GM19452 (cell line): Measurements from ENCODE around the gene RNF38.
A peak's percentile ranks its signal among the peaks of the same experiment; 100 is the strongest.
"Not testable (repeated sequence)": the region's sequence is repeated elsewhere in the genome, so short reads cannot be mapped to it uniquely, and the experiment has no call there.

ENCODE experiments used
- ATAC-seq: cut with Tn5 transposase; IDR thresholded peaks from one replicate; pipeline ENCODE4 v1.9.1; 2021; ENCODE audit not compliant: unreplicated experiment

The RNF38 gene

GRCh38 chr9:36407122-36407723, 7.2 kb upstream of the RNF38 start:
- ATAC-seq: peak; percentile 58

- no peak for ATAC-seq
Observed at GRCh38 chr9:36402536-36402935, 2.5 kb upstream of the RNF38 start.

- no peak for ATAC-seq
Observed at GRCh38 chr9:36401897-36402480, 1.9 kb upstream of the RNF38 start.

- peak; percentile 60 for ATAC-seq
Observed at GRCh38 chr9:36401164-36401740, 1.2 kb upstream of the RNF38 start.

- ATAC-seq: peak; percentile 69
Observed at GRCh38 chr9:36400332-36401163, 479 bp upstream of the RNF38 start.

GRCh38 chr9:36398745-36399144, 1.3 kb downstream of the RNF38 start:
- no peak for ATAC-seq

GRCh38 chr9:36396985-36397384, 3.1 kb downstream of the RNF38 start:
- no peak for ATAC-seq

GRCh38 chr9:36392489-36392888, 7.6 kb downstream of the RNF38 start:
- no peak for ATAC-seq

GRCh38 chr9:36389590-36389989, 10.5 kb downstream of the RNF38 start:
- no peak for ATAC-seq

- not testable (repeated sequence) for ATAC-seq
Observed at GRCh38 chr9:36386396-36386965, 13.6 kb downstream of the RNF38 start.

- ATAC-seq: no peak
Observed at GRCh38 chr9:36382484-36382883, 17.6 kb downstream of the RNF38 start.

GRCh38 chr9:36364577-36364976, 35.5 kb downstream of the RNF38 start:
- ATAC-seq: no peak

GRCh38 chr9:36363448-36363847, 36.6 kb downstream of the RNF38 start:
- ATAC-seq: no peak

- no peak for ATAC-seq
Observed at GRCh38 chr9:36358486-36358885, 41.6 kb downstream of the RNF38 start.

- no peak for ATAC-seq
Observed at GRCh38 chr9:36357639-36358038, 42.4 kb downstream of the RNF38 start.

- no peak for ATAC-seq
Observed at GRCh38 chr9:36346569-36346968, 53.5 kb downstream of the RNF38 start.

- ATAC-seq: no peak
Observed at GRCh38 chr9:36345103-36345846, 54.8 kb downstream of the RNF38 start.

- no peak for ATAC-seq
Observed at GRCh38 chr9:36341936-36342577, 58.0 kb downstream of the RNF38 start.

- no peak for ATAC-seq
Observed at GRCh38 chr9:36337865-36338264, 62.2 kb downstream of the RNF38 start.

GRCh38 chr9:36337002-36337401, 63.1 kb downstream of the RNF38 start:
- no peak for ATAC-seq
